ENCODE data around the gene EXOC4.

GRCh38 chr7:134105841-134106240 is 853.0 kb downstream of the EXOC4 start:
- TF ChIP-seq POLR2AphosphoS5 (IDR thresholded peaks at IDR 0.05; ENCODE audit: low read depth, low read length) (no peak), CTCF (IDR thresholded peaks at IDR 0.05) (no peak), TCF7L2 (IDR thresholded peaks at IDR 0.05; ENCODE audit: low read depth, low read length) (no peak), REST (IDR thresholded peaks at IDR 0.05; ENCODE audit: insufficient read depth in 1 of 2, low read depth in 2 of 2, low read length in 1 of 2) (no peak), SIN3A (IDR thresholded peaks at IDR 0.05; ENCODE audit: borderline replicate concordance, insufficient read depth, low read depth, low read length) (no peak)

Data from Panc1 (cell line).